MM.1S (cell line): ENCODE data around the gene LRRC26.

Source experiments
- CTCF ChIP-seq: fragments of 300-600 bp; sonication (generic); IDR thresholded peaks from 2 replicates; pipeline ENCODE4 v1.5.1; 2016; ENCODE audit warnings: antibody characterized with exemption, low read length, mixed read lengths
- EZH2 ChIP-seq: fragments of 300-600 bp; sonication (generic); optimal IDR thresholded peaks from 2 replicates; pipeline ENCODE3; 2017; ENCODE audit warnings: low read depth, mild to moderate bottlenecking, antibody characterized with exemption, low read length, mixed read lengths
- EZH2phosphoT487 ChIP-seq: fragments of 300-600 bp; sonication (generic); IDR thresholded peaks from 2 replicates; pipeline ENCODE4 v1.6.1; 2018; ENCODE audit warnings: antibody characterized with exemption, low read length

- no peak for TF ChIP-seq CTCF
- no peak for TF ChIP-seq EZH2
- TF ChIP-seq EZH2phosphoT487 = no peak
Observed at GRCh38 chr9:137201205-137201868, 31.5 kb upstream of the LRRC26 start.
